NT2/D1 (cell line): ENCODE results near the gene PINK1.

Source experiments
- DNase-seq: peaks from one replicate; pipeline ENCODE4 v3.0.0-alpha.2; 2011; ENCODE audit warnings: low read depth, low spot score
- H3K27me3 ChIP-seq: 2 replicates; pipeline ENCODE4 v1.6.0; 2011; ENCODE audit warnings: mild to moderate bottlenecking; ENCODE audit not compliant: insufficient read length, insufficient read depth
- H3K36me3 ChIP-seq: 2 replicates; pipeline ENCODE4 v1.6.1; 2011; ENCODE audit warnings: mild to moderate bottlenecking, low read length, mixed read lengths; ENCODE audit not compliant: insufficient read depth, insufficient read length
- H3K4me1 ChIP-seq: 2 replicates; pipeline ENCODE4 v1.5.1; 2011; ENCODE audit not compliant: insufficient read depth, insufficient read length
- H3K4me3 ChIP-seq: 2 replicates; pipeline ENCODE4 v1.5.1; 2011; ENCODE audit warnings: low read depth; ENCODE audit not compliant: insufficient read length
- H3K9ac ChIP-seq: 2 replicates; pipeline ENCODE4 v1.6.0; 2011; ENCODE audit warnings: low read depth; ENCODE audit not compliant: insufficient read length
- H3K9me3 ChIP-seq: 2 replicates; pipeline ENCODE4 v1.5.1; 2011; ENCODE audit warnings: mild to moderate bottlenecking, low read length; ENCODE audit not compliant: insufficient read depth
- SUZ12 ChIP-seq: IDR thresholded peaks from 2 replicates; pipeline ENCODE4 v1.6.1; 2011; ENCODE audit not compliant: insufficient read length, insufficient read depth; ENCODE audit errors: extremely low read depth
- YY1 ChIP-seq: IDR thresholded peaks from 2 replicates; pipeline ENCODE4 v1.6.1; 2011; ENCODE audit not compliant: insufficient read length, insufficient read depth
- ZNF274 ChIP-seq: IDR thresholded peaks from 2 replicates; pipeline ENCODE4 v1.6.1; 2011; ENCODE audit warnings: mild to moderate bottlenecking, low read depth, low read length

Gene PINK1

DNA sequence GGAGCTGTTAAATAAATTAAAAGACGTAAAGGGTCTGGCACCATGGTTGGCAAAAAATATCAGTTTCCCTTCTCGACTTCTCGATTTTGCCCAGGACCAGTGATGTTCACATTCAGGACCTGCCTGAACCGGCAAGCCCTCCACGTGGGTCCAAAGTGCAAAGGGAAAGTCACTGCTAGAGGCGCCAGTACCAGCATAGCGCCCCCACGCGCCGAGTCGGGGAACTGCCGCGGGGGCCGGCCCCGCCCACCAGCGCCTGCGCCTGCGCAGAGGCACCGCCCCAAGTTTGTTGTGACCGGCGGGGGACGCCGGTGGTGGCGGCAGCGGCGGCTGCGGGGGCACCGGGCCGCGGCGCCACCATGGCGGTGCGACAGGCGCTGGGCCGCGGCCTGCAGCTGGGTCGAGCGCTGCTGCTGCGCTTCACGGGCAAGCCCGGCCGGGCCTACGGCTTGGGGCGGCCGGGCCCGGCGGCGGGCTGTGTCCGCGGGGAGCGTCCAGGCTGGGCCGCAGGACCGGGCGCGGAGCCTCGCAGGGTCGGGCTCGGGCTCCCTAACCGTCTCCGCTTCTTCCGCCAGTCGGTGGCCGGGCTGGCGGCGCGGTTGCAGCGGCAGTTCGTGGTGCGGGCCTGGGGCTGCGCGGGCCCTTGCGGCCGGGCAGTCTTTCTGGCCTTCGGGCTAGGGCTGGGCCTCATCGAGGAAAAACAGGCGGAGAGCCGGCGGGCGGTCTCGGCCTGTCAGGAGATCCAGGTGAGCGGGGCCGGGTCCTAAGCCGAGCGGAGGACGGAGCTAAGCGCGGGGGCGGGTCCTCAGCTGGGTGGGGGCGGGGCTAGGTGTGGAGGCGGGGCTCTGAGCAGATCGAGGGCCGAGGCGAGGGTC lies at the start of gene PINK1:
Gene PINK1, plus strand, starts transcription at position 269 of the 875 bp plus-strand sequence. Its CDS starts 91 bp downstream, at position 360.
- H3K27me3 ChIP-seq = no peaks in the 10 kb centered on the region
- H3K4me3 ChIP-seq = peak within 1 kb of the TSS; percentile 67
- peak within 1 kb of the TSS; percentile 74 for H3K9ac ChIP-seq
- peaks cover 5% of the 10 kb centered on the region for H3K4me1 ChIP-seq
- DNase-seq = no peak
- H3K9me3 ChIP-seq = peaks cover 4% of the 10 kb centered on the region; the same call in 1 of the 2 replicates
- peaks cover 13% of the 10 kb centered on the region for H3K36me3 ChIP-seq
- TF ChIP-seq ZNF274 = no peak
- TF ChIP-seq SUZ12 = no peak

DNA sequence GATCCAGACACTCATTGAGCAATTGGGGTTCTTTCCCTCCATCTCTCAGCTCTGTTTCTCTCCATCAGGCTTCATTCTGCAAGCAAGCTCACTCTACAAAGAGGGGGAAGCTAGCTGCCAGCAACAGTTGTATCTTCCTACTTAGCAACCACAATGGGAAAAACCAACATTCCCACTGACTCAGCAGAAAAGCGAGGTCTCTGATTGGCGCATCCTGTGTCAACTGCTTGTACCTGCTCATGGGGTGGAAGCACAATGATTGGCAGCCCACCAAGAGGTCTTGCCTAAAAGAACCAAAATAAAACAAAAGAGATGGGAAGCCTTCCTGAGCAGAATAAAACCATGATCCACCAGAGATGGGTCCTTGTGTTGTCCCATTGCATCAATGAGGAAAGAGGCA lies 48.4 kb upstream of the PINK1 start:
- no peak overlapping the region for H3K4me3 ChIP-seq
- TF ChIP-seq ZNF274 (no peak), SUZ12 (no peak), YY1 (no peak)
- no peak for DNase-seq
- peaks cover 3% of the 10 kb centered on the region for H3K4me1 ChIP-seq
- no peak overlapping the region for H3K9ac ChIP-seq
- no peaks in the 10 kb centered on the region for H3K9me3 ChIP-seq
- H3K27me3 ChIP-seq = peaks cover 8% of the 10 kb centered on the region
- H3K36me3 ChIP-seq = no peaks in the 10 kb centered on the region

DNA sequence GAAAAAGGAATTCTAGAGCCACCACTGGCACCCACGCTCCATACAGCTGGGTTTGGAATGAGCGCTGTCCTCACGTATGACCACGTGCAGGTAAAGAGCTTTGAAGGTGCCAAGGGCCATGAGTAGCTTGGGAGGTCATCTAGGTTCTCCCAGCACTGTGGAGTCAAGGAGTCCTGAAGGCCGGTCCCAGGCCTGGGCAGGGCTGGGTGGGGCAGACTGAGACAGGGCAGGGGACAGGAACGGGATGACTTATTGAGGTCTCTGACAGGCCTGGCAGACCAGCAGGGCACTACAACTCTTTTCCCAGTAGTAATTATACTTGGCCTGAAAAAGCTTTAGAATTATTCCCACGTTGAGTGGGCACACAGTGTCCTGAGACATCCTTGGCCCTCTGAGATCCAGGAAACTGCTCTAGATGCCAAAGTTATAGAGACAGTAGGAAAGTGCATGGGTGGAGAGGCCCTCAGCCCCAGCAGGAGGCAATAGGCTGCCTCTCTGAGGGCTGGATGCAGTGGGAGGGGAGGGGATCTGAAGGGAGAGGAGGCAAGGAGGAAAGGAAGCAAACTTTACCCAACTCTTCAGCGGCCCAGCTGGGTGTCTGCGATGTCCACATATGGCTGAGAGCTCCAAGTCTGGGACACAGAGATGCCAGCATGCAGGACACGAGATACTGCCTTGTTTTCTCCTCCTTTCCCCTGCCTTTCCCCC lies 46.2 kb upstream of the PINK1 start:
- TF ChIP-seq YY1 = no peak
- TF ChIP-seq ZNF274 = no peak
- no peak for TF ChIP-seq SUZ12
- Histone ChIP-seq H3K36me3 (no peaks in the 10 kb centered on the region), H3K4me3 (no peak overlapping the region), H3K4me1 (peaks cover 3% of the 10 kb centered on the region), H3K9me3 (no peaks in the 10 kb centered on the region), H3K9ac (no peak overlapping the region), H3K27me3 (peaks cover 8% of the 10 kb centered on the region)
- DNase-seq = no peak

- no peak overlapping the region for H3K9ac ChIP-seq
- no peaks in the 10 kb centered on the region for H3K36me3 ChIP-seq
- DNase-seq = no peak
- H3K27me3 ChIP-seq = peaks cover 8% of the 10 kb centered on the region
- peaks cover 3% of the 10 kb centered on the region for H3K4me1 ChIP-seq
- no peak overlapping the region for H3K4me3 ChIP-seq
- TF ChIP-seq ZNF274 (no peak), SUZ12 (no peak), YY1 (no peak)
- H3K9me3 ChIP-seq = no peaks in the 10 kb centered on the region
Measured at GRCh38 chr1:20587661-20588053, 45.6 kb upstream of the PINK1 start.

GRCh38 chr1:20588634-20589225 lies 44.5 kb upstream of the PINK1 start, which contains the start of gene CDA:
CDA (plus strand) TSS chr1:20589097; CDS start chr1:20589130, 33 bp downstream.
- DNase-seq = no peak
- TF ChIP-seq ZNF274 (no peak), YY1 (no peak), SUZ12 (no peak)
- peaks cover 3% of the 10 kb centered on the region for H3K4me1 ChIP-seq
- H3K9me3 ChIP-seq = no peaks in the 10 kb centered on the region
- peak within 1 kb of the TSS; percentile 56 for H3K4me3 ChIP-seq
- H3K36me3 ChIP-seq = no peaks in the 10 kb centered on the region
- peaks cover 8% of the 10 kb centered on the region for H3K27me3 ChIP-seq
- peak within 1 kb of the TSS; percentile 76 for H3K9ac ChIP-seq

DNA sequence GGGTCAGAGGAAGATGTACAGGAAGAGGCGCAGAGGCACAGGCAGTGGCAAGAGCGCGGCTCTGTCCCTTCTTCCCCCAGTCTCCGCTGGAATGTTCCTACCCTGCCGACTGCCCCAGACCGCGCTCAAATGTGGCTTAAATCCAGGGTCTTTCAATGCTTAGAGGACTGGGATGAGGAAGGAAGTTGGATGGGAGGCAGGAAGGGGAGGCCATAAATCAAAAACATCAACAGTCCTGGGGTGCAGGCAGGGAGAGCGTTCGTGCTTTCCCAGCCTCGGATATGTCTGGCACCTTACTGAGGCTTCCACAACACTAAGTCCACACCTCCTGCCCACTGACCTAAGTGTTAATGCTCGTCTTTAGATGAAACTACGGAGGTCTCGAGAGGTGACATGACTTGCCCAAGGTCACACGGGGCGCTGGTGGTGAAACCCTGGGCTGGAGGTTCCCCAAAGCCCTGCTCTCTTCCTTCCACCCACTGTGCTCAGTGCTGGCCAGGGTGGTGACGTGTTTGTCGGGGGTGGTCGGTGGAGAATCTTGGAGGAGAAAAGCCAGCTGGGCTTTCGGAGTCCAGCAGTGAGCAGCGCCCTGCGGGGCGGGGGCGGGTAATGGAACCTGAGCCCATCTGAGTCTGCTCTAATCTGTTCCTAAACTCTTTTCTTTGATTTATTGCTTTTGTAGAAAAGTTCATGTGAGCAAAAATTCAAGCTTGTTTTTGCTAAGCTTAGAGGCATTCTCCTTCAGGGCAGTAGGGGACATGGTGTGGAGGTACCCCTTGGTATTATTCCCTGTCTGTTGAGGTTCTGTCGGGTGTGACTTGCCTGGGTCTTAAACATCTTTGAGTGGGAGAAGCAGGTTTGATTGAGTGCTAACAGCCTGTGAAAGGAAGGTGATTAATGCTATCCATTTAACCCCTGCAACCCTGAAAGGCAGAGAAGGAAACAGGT lies 43.7 kb upstream of the PINK1 start:
- Histone ChIP-seq H3K36me3 (no peaks in the 10 kb centered on the region), H3K27me3 (peaks cover 8% of the 10 kb centered on the region), H3K4me3 (peak overlapping the region; percentile 56), H3K9ac (peak overlapping the region; percentile 76), H3K4me1 (peaks cover 3% of the 10 kb centered on the region), H3K9me3 (no peaks in the 10 kb centered on the region)
- no peak for DNase-seq
- no peak for TF ChIP-seq SUZ12
